HG03064 (cell line): ENCODE results near the gene GUSB.
"Not testable (repeated sequence)": the region's sequence is repeated elsewhere in the genome, so short reads cannot be mapped to it uniquely, and the experiment has no call there.

Experiments
- ATAC-seq: cut with Tn5 transposase; IDR thresholded peaks from one replicate; pipeline ENCODE4 v1.9.1; 2021; ENCODE audit warnings: low read depth; ENCODE audit not compliant: unreplicated experiment

GUSB gene

GRCh38 chr7:65981965-65982792, at the start of gene GUSB:
GUSB (minus strand) TSS chr7:65982213; CDS start chr7:65982183, 30 bp downstream.
- peak; percentile 80 for ATAC-seq

- ATAC-seq, result not testable (repeated sequence)
Measured at GRCh38 chr7:66028342-66028741, 46.3 kb upstream of the GUSB start.

DNA sequence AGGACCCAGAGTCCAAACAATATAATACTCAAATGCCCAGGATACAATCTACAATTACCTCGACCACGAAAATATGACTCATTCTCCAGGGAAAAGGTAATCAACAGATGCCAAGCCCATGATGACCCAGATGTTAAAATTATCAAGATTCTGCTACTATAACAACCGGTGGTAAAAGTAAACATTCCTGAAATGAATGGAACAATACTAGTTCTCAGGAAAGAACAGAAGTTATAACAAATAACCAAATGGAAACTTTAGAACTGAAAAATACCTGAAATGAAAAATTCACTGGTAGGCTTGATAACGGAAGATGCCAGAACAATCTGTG, 34.1 kb upstream of the GUSB start:
- ATAC-seq, result no peak

- ATAC-seq, result no peak
Measured at GRCh38 chr7:66015440-66016130, 33.6 kb upstream of the GUSB start.

GRCh38 chr7:66013938-66014337, 31.9 kb upstream of the GUSB start:
- no peak for ATAC-seq

- no peak for ATAC-seq
Measured at GRCh38 chr7:66007232-66007631, 25.2 kb upstream of the GUSB start.

GRCh38 chr7:66005115-66005671, 23.2 kb upstream of the GUSB start:
- not testable (repeated sequence) for ATAC-seq

- ATAC-seq, result not testable (repeated sequence)
Measured at GRCh38 chr7:66000823-66001417, 18.9 kb upstream of the GUSB start.

- not testable (repeated sequence) for ATAC-seq
Measured at GRCh38 chr7:65994984-65995383, 13.0 kb upstream of the GUSB start.

- ATAC-seq, result no peak
Measured at GRCh38 chr7:65992526-65992925, 10.5 kb upstream of the GUSB start.

DNA sequence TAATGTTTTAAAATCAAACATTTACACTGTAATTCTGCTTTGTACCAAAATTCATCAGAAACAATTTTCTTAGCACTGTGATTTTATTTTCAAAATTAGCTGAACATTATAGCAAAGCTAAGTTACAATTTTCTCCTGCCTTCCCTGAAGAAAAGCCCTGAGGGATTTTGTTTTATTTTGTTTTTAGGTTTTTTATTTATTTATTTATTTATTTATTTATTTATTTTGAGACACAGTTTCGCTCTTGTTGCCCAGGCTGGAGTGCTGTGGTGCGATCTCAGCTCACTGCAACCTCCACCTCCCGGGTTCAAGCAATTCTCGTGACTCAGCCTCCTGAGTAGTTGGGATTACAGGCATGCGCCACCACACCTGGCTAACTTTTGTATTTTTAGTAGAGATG, 9.8 kb upstream of the GUSB start:
- ATAC-seq, result not testable (repeated sequence)

DNA sequence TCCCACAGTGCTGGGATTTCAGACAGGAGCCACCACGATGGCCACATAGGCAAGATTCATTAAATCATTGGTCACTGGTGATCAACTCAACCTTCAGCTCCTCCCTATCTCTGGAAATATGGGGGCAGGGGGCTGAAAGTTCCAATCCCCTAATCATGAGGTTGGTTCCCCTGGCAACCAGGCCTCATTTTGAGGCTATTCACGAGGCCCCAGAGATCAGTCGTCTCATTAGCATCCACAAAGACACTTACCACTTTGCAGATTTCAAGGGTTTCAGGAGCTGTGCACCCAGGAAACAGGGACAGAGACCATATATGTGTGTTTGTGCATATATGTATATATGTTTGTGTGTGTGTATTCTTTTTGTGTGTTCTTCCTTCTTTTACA, 7.7 kb upstream of the GUSB start:
- no peak for ATAC-seq

DNA sequence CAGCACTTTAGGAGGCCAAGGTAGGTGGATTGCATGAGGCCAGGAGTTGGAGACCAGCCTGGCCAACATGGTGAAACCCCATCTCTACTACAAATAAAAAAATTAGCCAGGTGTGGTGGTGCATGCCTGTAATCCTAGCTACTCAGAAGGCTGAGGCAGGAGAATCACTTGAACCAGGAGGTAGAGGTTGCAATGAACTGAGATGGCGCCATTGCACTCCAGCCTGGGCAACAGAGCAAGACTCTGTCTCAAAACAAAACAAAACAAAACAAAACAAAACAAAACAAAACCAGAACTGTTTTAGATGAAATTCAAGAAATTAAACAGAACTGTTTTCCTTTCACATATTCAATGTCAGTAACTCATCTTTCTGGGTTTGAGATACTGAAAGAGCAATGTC, 6.5 kb upstream of the GUSB start:
- ATAC-seq, result not testable (repeated sequence)

- ATAC-seq, result no peak
Measured at GRCh38 chr7:65988084-65988483, 6.1 kb upstream of the GUSB start.

- ATAC-seq, result no peak
Measured at GRCh38 chr7:65983965-65984658, 2.1 kb upstream of the GUSB start.

GRCh38 chr7:65980478-65981250, 1.3 kb downstream of the GUSB start:
- peak; percentile 61 for ATAC-seq

DNA sequence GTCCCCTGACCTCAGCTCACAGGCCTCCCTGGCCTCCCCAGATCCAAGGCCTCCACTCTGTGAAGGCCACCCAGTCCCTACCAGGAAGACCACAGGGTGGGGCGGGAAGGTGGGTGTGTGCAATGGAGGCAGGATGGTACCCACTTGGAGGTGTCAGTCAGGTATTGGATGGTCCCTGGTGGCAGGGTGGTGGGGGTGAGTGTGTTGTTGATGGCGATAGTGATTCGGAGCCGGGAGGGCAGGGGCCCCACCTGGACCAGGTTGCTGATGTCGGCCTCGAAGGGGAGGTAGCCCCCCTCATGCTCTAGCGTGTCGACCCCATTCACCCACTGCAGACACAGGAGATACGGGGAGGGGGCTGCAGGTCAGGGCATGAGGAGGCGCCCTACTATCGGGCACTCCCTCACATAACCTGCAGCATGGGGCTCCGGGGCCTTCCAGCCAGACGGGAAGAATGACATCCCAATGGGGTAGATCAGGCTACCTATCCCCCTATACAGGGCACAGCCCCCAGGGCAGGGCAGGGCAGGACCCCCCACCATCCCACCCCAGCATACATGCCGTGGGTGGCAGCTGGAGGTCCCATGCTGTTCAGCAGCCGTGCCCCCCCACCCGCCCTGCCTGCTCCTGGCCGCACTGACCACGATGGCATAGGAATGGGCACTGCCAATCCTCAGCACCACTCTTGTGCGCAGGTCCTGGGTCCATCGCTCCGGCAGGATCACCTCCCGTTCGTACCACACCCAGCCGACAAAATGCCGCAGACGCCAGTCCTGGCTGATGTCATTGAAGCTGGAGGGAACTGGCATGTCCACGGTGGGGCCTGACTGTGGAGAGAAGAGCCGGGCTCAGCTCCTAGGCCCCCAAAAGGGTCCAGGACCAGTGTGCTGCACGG, 2.2 kb downstream of the GUSB start:
- ATAC-seq, result no peak

GRCh38 chr7:65978891-65979582, 3.0 kb downstream of the GUSB start:
- ATAC-seq, result no peak
